Thyroid gland (tissue), 4 donors: ENCODE data around the gene CHMP4B. TPM values are rescaled to one million over a fixed set of nuclear protein-coding genes. Genes with fewer than 3 reads are reported as not detected.

Experiments
- DNase-seq, 2 donors: peaks; one replicate each; pipeline ENCODE4 v3.0.0-alpha.2; 2019
- H3K27ac ChIP-seq, 3 donors: fragments of 200-600 bp; sonication (generic); 1 replicate in 2 of 3; 2 replicates in 1 of 3; pipeline ENCODE4 v1.5.1; 2016 to 2019; ENCODE audit warnings: mild to moderate bottlenecking in 1 of 3, moderate library complexity in 1 of 3
- H3K27me3 ChIP-seq: fragments of 200-600 bp; sonication (generic); one replicate; pipeline ENCODE4 v1.5.1; 2019
- H3K36me3 ChIP-seq, 2 donors: fragments of 200-600 bp; sonication (generic); one replicate each; pipeline ENCODE4 v1.5.1; 2016 to 2019
- H3K4me1 ChIP-seq, 2 donors: fragments of 200-600 bp; sonication (generic); one replicate each; pipeline ENCODE4 v1.5.1; 2017 to 2019
- H3K4me3 ChIP-seq, 3 donors: fragments of 200-600 bp; sonication (generic); replicated peaks in 1 of 3; 1 replicate in 2 of 3; 2 replicates in 1 of 3; pipeline ENCODE4 v1.5.1; 2016; ENCODE audit warnings: mild to moderate bottlenecking in 1 of 3
- H3K9me3 ChIP-seq: fragments of 200-600 bp; sonication (generic); one replicate; pipeline ENCODE4 v1.5.1; 2017
- POLR2A ChIP-seq, 2 donors: fragments of 450-650 bp; IDR thresholded peaks; one replicate each; pipeline ENCODE4 v1.6.1; 2017; ENCODE audit warnings: antibody characterized with exemption in 2 of 2, mild to moderate bottlenecking in 2 of 2, moderate library complexity in 1 of 2
- WGBS, 2 donors: methylation state at CpG; one replicate each; pipeline ENCODE4 v1.1.5; 2017; 5-methylcytosine and 5-hydroxymethylcytosine counted together
- intact Hi-C: fragments of 100-400 bp; cut with DNase I; formaldehyde crosslinking; loops from one replicate; pipeline ENCODE4 v1.15.1; 2023
- total RNA-seq, 4 donors: library from RNA; depleted of rRNA; stranded (reverse); fragments of >200 nt; gene quantifications; one replicate each; pipeline ENCODE4 v1.2.3, GENCODE V29; 2016
- TF ChIP-seq, protein P1 (sequence below), 6 experiments: fragments of 200-600 bp in 3 of 6; fragments of 450-650 bp in 3 of 6; sonication (generic) in 3 of 6; IDR thresholded peaks; one replicate each; pipeline ENCODE4 v1.5.1; 2016 to 2019; ENCODE audit warnings: antibody characterized with exemption in 6 of 6, mild to moderate bottlenecking in 2 of 6, inconsistent platforms in 1 of 6, moderate library complexity in 1 of 6

CHMP4B gene
- total RNA-seq, 4 donors from 2014 or later, result 70.3 to 93.5 (median 85.7) TPM

DNA sequence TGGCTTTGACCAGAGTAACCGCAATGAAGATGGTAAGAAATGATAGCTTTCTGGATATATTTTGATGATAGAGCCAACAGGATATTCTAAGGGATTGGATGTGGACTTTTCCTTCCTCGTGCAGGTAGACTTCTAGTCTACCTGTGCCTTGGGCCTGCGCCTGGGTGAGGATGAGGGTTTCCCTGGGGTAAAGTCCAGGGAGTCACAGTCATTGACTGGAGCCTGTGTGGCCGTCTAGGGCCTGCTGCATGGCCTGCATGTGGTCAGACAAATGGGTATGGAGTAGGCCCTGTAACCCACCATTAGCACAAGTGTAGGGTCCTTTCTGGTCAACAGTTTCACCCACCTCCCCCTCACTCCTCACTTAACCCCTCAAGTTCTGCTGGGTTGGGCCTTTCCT lies 12.7 kb upstream of the CHMP4B start:
- Histone ChIP-seq H3K4me1 (peaks cover 9 to 11% of the 10 kb centered on the region in 2 donors), H3K36me3 (no peaks in the 10 kb centered on the region), H3K27me3 (no peaks in the 10 kb centered on the region), H3K27ac (no peak overlapping the region), H3K4me3 (no peak overlapping the region), H3K9me3 (no peaks in the 10 kb centered on the region)
- DNase-seq, result no peak
- intact Hi-C loops, result no loop called here
- WGBS, 2 donors, result 94% methylated on average over 4 of the region's 4 CpGs
- TF ChIP-seq, protein P1, sequence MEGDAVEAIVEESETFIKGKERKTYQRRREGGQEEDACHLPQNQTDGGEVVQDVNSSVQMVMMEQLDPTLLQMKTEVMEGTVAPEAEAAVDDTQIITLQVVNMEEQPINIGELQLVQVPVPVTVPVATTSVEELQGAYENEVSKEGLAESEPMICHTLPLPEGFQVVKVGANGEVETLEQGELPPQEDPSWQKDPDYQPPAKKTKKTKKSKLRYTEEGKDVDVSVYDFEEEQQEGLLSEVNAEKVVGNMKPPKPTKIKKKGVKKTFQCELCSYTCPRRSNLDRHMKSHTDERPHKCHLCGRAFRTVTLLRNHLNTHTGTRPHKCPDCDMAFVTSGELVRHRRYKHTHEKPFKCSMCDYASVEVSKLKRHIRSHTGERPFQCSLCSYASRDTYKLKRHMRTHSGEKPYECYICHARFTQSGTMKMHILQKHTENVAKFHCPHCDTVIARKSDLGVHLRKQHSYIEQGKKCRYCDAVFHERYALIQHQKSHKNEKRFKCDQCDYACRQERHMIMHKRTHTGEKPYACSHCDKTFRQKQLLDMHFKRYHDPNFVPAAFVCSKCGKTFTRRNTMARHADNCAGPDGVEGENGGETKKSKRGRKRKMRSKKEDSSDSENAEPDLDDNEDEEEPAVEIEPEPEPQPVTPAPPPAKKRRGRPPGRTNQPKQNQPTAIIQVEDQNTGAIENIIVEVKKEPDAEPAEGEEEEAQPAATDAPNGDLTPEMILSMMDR (IDR thresholded peaks at IDR 0.05), result no peak

DNA sequence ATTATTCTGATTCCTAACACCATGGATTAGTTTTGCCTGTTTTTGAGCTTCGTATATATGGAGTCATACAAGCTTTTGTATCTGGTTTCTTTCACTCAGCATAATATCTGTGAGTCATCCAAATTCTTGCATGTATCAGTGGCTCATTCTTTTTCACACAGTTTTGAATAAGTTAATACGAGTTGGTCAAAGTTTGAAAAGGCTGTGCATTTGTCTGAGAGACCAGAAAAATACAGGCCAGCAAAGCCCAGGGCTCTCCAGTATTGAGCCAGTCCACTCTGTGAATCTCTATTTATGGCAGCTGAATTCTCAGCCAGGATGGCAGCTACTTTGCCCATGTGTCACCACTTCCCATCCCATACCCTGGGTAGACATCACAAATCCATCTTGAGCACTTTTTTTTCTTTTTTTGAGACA lies 7.2 kb upstream of the CHMP4B start:
- Histone ChIP-seq H3K27ac (no peak overlapping the region), H3K4me3 (no peak overlapping the region), H3K36me3 (no peaks in the 10 kb centered on the region), H3K9me3 (no peaks in the 10 kb centered on the region), H3K4me1 (no peaks in the 10 kb centered on the region), H3K27me3 (no peaks in the 10 kb centered on the region)
- no peak for DNase-seq
- 75 to 90% methylated on average over 2 of the region's 2 CpGs for WGBS, 2 donors
- no peak for TF ChIP-seq POLR2A (IDR thresholded peaks at IDR 0.05)
- TF ChIP-seq, protein P1 (IDR thresholded peaks at IDR 0.05), result no peak
- intact Hi-C loops, result loop anchor here (10.0 kb wide), 1 partner anchor 311 kb away; the partner anchor contains the start of gene EIF2S2

DNA sequence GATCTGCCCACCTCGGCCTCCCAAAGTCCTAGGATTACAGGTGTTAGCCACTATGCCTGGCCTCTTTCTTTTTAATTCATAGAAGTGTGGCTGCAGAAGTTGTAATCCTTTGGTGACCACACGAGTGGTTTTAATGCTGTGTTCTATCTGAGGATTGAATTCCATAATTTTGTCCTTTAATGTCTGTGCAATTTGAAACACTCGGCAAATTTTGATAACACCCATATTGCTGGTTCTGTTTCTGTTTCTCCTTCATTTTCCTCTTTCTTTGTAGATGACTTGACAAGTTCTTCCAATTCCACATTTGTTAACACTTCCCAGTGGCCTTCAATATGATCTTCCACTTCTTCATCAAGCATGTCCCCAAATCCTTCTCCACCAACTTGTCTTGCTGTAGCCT lies 2.8 kb upstream of the CHMP4B start:
- no peak for DNase-seq
- H3K4me1 ChIP-seq, result peaks cover 4 to 14% of the 10 kb centered on the region in 2 donors
- intact Hi-C loops, result loop anchor here (10.0 kb wide), 1 partner anchor 306 kb away; the partner anchor contains the start of gene EIF2S2
- H3K36me3 ChIP-seq, result no peaks in the 10 kb centered on the region
- no peak overlapping the region for H3K4me3 ChIP-seq
- TF ChIP-seq, protein P1 (IDR thresholded peaks at IDR 0.05), result no peak
- TF ChIP-seq POLR2A (IDR thresholded peaks at IDR 0.05), result no peak
- no peaks in the 10 kb centered on the region for H3K9me3 ChIP-seq
- H3K27me3 ChIP-seq, result no peaks in the 10 kb centered on the region
- WGBS, 2 donors, result 94 to 96% methylated on average over 3 of the region's 3 CpGs
- no peak overlapping the region for H3K27ac ChIP-seq

DNA sequence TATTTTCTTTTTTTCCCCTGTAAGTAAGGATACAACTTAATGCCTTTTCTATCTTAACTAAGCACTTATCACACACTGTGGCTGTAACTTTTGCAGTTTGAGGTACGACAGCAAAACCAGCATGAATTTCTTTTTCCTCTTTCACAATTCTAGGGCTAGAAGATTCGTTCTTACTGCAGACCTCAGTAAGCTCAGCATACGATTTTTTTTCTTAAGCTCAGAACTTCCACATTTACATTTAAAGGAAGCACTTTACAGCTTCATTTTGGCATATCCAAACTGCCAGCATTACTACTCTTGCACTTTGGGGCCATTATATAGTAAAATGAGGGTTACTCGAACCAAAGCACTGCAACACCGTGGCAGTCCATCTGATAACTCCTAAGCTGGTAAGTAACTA lies 889 bp upstream of the CHMP4B start:
- intact Hi-C loops, result no loop called here
- no peak overlapping the region for H3K4me3 ChIP-seq
- no peak for DNase-seq
- no peaks in the 10 kb centered on the region for H3K36me3 ChIP-seq
- no peaks in the 10 kb centered on the region for H3K9me3 ChIP-seq
- 58 to 59% methylated on average over 5 of the region's 5 CpGs for WGBS, 2 donors
- no peak overlapping the region for H3K27ac ChIP-seq
- no peak for TF ChIP-seq POLR2A (IDR thresholded peaks at IDR 0.05)
- TF ChIP-seq, protein P1 (IDR thresholded peaks at IDR 0.05), result no peak
- peaks cover 22 to 25% of the 10 kb centered on the region in 2 donors for H3K4me1 ChIP-seq
- H3K27me3 ChIP-seq, result no peaks in the 10 kb centered on the region

DNA sequence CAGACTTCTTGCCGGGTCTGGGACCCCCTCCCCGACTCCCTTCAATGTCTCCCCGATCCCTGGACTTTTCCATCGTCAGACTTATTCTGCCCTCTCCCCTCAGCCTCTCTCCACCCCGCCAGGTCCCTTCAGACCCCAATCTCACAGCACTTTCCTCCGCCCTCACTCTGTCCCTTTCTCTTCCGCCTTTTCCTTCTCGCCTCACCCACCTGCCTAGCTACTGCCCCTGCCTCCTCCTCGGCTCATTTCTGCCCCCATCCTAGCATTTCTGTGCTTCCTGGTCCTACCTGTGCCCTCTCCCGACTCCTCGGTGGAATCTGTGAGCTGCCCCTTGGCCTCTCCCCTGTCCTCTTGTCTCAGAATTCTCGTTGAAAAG lies 616 bp downstream of the CHMP4B start:
- Histone ChIP-seq H3K27ac (peak overlapping the region; percentile 78 to 95 (median 86)), H3K36me3 (no peaks in the 10 kb centered on the region), H3K9me3 (no peaks in the 10 kb centered on the region), H3K4me3 (peak overlapping the region; percentile 66 to 90 (median 71)), H3K4me1 (peaks cover 24 to 27% of the 10 kb centered on the region in 2 donors), H3K27me3 (no peaks in the 10 kb centered on the region)
- intact Hi-C loops, result no loop called here
- TF ChIP-seq, protein P1 (IDR thresholded peaks at IDR 0.05), result no peak
- no peak for TF ChIP-seq POLR2A (IDR thresholded peaks at IDR 0.05)
- WGBS, 2 donors, result 0 to 1% methylated on average over 12 of the region's 12 CpGs
- no peak for DNase-seq
